Transverse colon (tissue), 4 donors: Measurements from ENCODE around the gene MYADM. TPM values are rescaled to one million over a fixed set of nuclear protein-coding genes. Genes with fewer than 3 reads are reported as not detected.

Experiments used
- DNase-seq: peaks from one replicate; pipeline ENCODE4 v3.0.0-alpha.2; 2019
- H3K27ac ChIP-seq, 4 donors: fragments of 200-600 bp; sonication (generic); 2 replicates each; pipeline ENCODE4 v1.5.1; 2016 to 2018; ENCODE audit warnings: inconsistent platforms in 4 of 4
- H3K27me3 ChIP-seq: fragments of 200-600 bp; sonication (generic); 2 replicates; pipeline ENCODE4 v1.5.1; 2017; ENCODE audit warnings: inconsistent platforms
- H3K36me3 ChIP-seq, 4 donors: fragments of 200-600 bp; sonication (generic); 2 replicates each; pipeline ENCODE4 v1.5.1; 2017 to 2019; ENCODE audit warnings: inconsistent platforms in 4 of 4
- H3K4me1 ChIP-seq, 4 donors: fragments of 200-600 bp; sonication (generic); 2 replicates each; pipeline ENCODE4 v1.5.1; 2017 to 2020; ENCODE audit warnings: inconsistent platforms in 4 of 4
- H3K4me3 ChIP-seq, 4 donors: fragments of 200-600 bp; sonication (generic); 1 replicate in 1 of 4; 2 replicates in 3 of 4; pipeline versions ENCODE4 v1.5.1 to v1.6.1; 2017 to 2019; ENCODE audit warnings: inconsistent platforms in 4 of 4
- H3K9me3 ChIP-seq, 2 donors: fragments of 200-600 bp; sonication (generic); 2 replicates each; pipeline ENCODE4 v1.5.1; 2017 to 2019; ENCODE audit warnings: inconsistent platforms in 2 of 2
- CTCF ChIP-seq, 5 experiments: fragments of 200-600 bp in 3 of 5; fragments of 450-650 bp in 2 of 5; sonication (generic) in 3 of 5; IDR thresholded peaks; 1 replicate in 2 of 5; 2 replicates in 3 of 5; pipeline ENCODE4 v1.5.1; 2016 to 2017; ENCODE audit warnings: antibody characterized with exemption in 5 of 5, inconsistent platforms in 3 of 5, mild to moderate bottlenecking in 2 of 5, moderate library complexity in 1 of 5
- EP300 ChIP-seq: sonication (generic); formaldehyde crosslinking; IDR thresholded peaks from one replicate; pipeline ENCODE4 v1.6.1; 2017; ENCODE audit warnings: antibody characterized with exemption, low read depth
- POLR2A ChIP-seq: fragments of 450-650 bp; IDR thresholded peaks from one replicate; pipeline ENCODE4 v1.6.1; 2016; ENCODE audit warnings: antibody characterized with exemption, mild to moderate bottlenecking, moderate library complexity
- POLR2AphosphoS5 ChIP-seq, 3 donors: sonication (generic); formaldehyde crosslinking; IDR thresholded peaks; one replicate each; pipeline ENCODE4 v1.6.1; 2016; ENCODE audit warnings: antibody characterized with exemption in 3 of 3
- WGBS, 2 donors: methylation state at CpG; one replicate each; pipeline ENCODE4 v1.1.5; 2018; ENCODE audit warnings: low coverage in 1 of 2; 5-methylcytosine and 5-hydroxymethylcytosine counted together
- in situ Hi-C, 4 donors: fragments of 200-750 bp; cut with MboI; loops; one replicate each; pipeline versions ENCODE4 v1.15.0 to v1.15.1; 2017; ENCODE audit warnings: low sequenced_read_pairs in 3 of 4, low pct_ligation_motif_present in 1 of 4, low pct_unique_long_range_greater_than_20kb in 1 of 4
- intact Hi-C: fragments of 100-400 bp; cut with DNase I; formaldehyde crosslinking; loops from one replicate; pipeline ENCODE4 v1.15.1; 2023; ENCODE audit warnings: low total_unique reads
- total RNA-seq, 4 donors: library from RNA; depleted of rRNA; stranded (reverse); fragments of >200 nt; gene quantifications; one replicate each; pipeline ENCODE4 v1.1.0, GENCODE V29; 2016

MYADM gene
- total RNA-seq, 4 donors from 2014 or later: 33.3 to 222 (median 79.1) TPM

GRCh38 chr19:53864308-53864836, 3.3 kb upstream of the MYADM start:
- H3K4me3 ChIP-seq: no peak overlapping the region
- DNase-seq: peak; percentile 55
- H3K9me3 ChIP-seq: no peaks in the 10 kb centered on the region
- no peaks in the 10 kb centered on the region for H3K36me3 ChIP-seq
- peaks cover 15 to 51% (median 36%) of the 10 kb centered on the region in 4 donors for H3K4me1 ChIP-seq
- in situ Hi-C loops: no loop called here
- peak overlapping the region in 2 of 4 donors; percentile 36 to 97 for H3K27ac ChIP-seq
- H3K27me3 ChIP-seq: no peaks in the 10 kb centered on the region
- intact Hi-C loops: no loop called here
- 40 to 58% methylated on average over 2 to 6 of the region's 6 CpGs for WGBS, 2 donors
- TF ChIP-seq POLR2A (no peak), CTCF (IDR thresholded peaks at IDR 0.05) (no peak), POLR2AphosphoS5 (IDR thresholded peaks at IDR 0.05) (peak in 1 of 3 donors; percentile 33)

GRCh38 chr19:53865523-53865917, 2.2 kb upstream of the MYADM start:
- Histone ChIP-seq H3K27ac (peak overlapping the region; percentile 90 to 98 (median 97)), H3K27me3 (no peaks in the 10 kb centered on the region), H3K4me1 (peaks cover 19 to 56% (median 43%) of the 10 kb centered on the region in 4 donors), H3K4me3 (peak overlapping the region in 1 of 4 donors; percentile 81), H3K36me3 (no peaks in the 10 kb centered on the region), H3K9me3 (no peaks in the 10 kb centered on the region)
- in situ Hi-C loops (no loop called here), intact Hi-C loops (no loop called here)
- WGBS, 2 donors: 37 to 49% methylated on average over 3 to 9 of the region's 9 CpGs
- DNase-seq: no peak
- TF ChIP-seq EP300 (no peak), POLR2A (no peak), POLR2AphosphoS5 (IDR thresholded peaks at IDR 0.05) (no peak), CTCF (IDR thresholded peaks at IDR 0.05) (no peak)

- DNase-seq: peak; percentile 81
- Histone ChIP-seq H3K4me3 (peak overlapping the region; percentile 12 to 81 (median 64)), H3K27me3 (no peaks in the 10 kb centered on the region), H3K36me3 (no peaks in the 10 kb centered on the region), H3K9me3 (no peaks in the 10 kb centered on the region), H3K27ac (peak overlapping the region; percentile 90 to 98 (median 97)), H3K4me1 (peaks cover 26 to 62% (median 49%) of the 10 kb centered on the region in 4 donors)
- in situ Hi-C loops: no loop called here
- 2% methylated on average over 40 of the region's 50 CpGs; no CpG with 5 or more reads in 1 of the 2 donors for WGBS, 2 donors
- TF ChIP-seq POLR2A (peak; percentile 53), EP300 (no peak), CTCF (IDR thresholded peaks at IDR 0.05) (no peak), POLR2AphosphoS5 (IDR thresholded peaks at IDR 0.05) (peak; percentile 49 to 77 (median 60))
- intact Hi-C loops: no loop called here
Observed at GRCh38 chr19:53865918-53866864, 1.5 kb upstream of the MYADM start.

GRCh38 chr19:53866865-53867224, 838 bp upstream of the MYADM start:
- WGBS, 2 donors: 45% methylated on average over 14 of the region's 14 CpGs; no CpG with 5 or more reads in 1 of the 2 donors
- no peaks in the 10 kb centered on the region for H3K27me3 ChIP-seq
- peak overlapping the region; percentile 26 to 81 (median 64) for H3K4me3 ChIP-seq
- no peak for DNase-seq
- H3K36me3 ChIP-seq: no peaks in the 10 kb centered on the region
- peak overlapping the region; percentile 90 to 98 (median 97) for H3K27ac ChIP-seq
- in situ Hi-C loops: no loop called here
- intact Hi-C loops: no loop called here
- no peaks in the 10 kb centered on the region for H3K9me3 ChIP-seq
- no peak for TF ChIP-seq POLR2AphosphoS5 (IDR thresholded peaks at IDR 0.05)
- no peak for TF ChIP-seq CTCF (IDR thresholded peaks at IDR 0.05)
- no peak for TF ChIP-seq EP300
- H3K4me1 ChIP-seq: peaks cover 26 to 63% (median 55%) of the 10 kb centered on the region in 4 donors
